DOHH2 (cell line): Measurements from ENCODE around the gene ZNF254.

Source experiments
- H3F3A ChIP-seq: fragments of 200-600 bp; sonication (generic), shearing (Covaris generic); 2 replicates; pipeline ENCODE4 v1.6.0; 2016; ENCODE audit warnings: antibody characterized with exemption, mild to moderate bottlenecking; ENCODE audit not compliant: control insufficient read depth, insufficient read depth
- H3K27ac ChIP-seq: fragments of 200-600 bp; sonication (generic); 2 replicates; pipeline ENCODE4 v1.5.1; 2014; ENCODE audit warnings: low read depth, mild to moderate bottlenecking, low read length, moderate library complexity
- H3K27me3 ChIP-seq: fragments of 200-600 bp; sonication (generic); 2 replicates; pipeline ENCODE4 v1.6.1; 2014; ENCODE audit warnings: mild to moderate bottlenecking, low read length, mixed read lengths; ENCODE audit not compliant: control insufficient read depth
- H3K36me3 ChIP-seq: fragments of 200-600 bp; sonication (generic); 2 replicates; pipeline ENCODE4 v1.6.1; 2014; ENCODE audit warnings: mild to moderate bottlenecking, low read length, moderate library complexity, mixed read lengths; ENCODE audit not compliant: control insufficient read depth
- H3K4me1 ChIP-seq: fragments of 200-600 bp; sonication (generic); 2 replicates; pipeline ENCODE4 v1.6.1; 2014; ENCODE audit warnings: mild to moderate bottlenecking, low read length, mixed read lengths; ENCODE audit not compliant: control insufficient read depth
- H3K4me2 ChIP-seq: fragments of 200-600 bp; sonication (generic); 2 replicates; pipeline ENCODE4 v1.6.0; 2014; ENCODE audit warnings: mild to moderate bottlenecking, low read length, moderate library complexity
- H3K4me3 ChIP-seq: fragments of 200-600 bp; sonication (generic); 2 replicates; pipeline ENCODE4 v1.5.1; 2014; ENCODE audit warnings: mild to moderate bottlenecking, low read length, mixed read lengths
- H3K79me2 ChIP-seq: fragments of 200-600 bp; sonication (generic); 2 replicates; pipeline ENCODE4 v1.6.1; 2014; ENCODE audit warnings: mild to moderate bottlenecking, low read length, mixed read lengths; ENCODE audit not compliant: control insufficient read depth
- H3K9me2 ChIP-seq: fragments of 200-600 bp; sonication (generic); replicated peaks from 2 replicates; pipeline ENCODE4 v1.6.1; 2014; ENCODE audit warnings: mild to moderate bottlenecking, low read length, mixed read lengths; ENCODE audit not compliant: control insufficient read depth
- H3K9me3 ChIP-seq: fragments of 200-600 bp; sonication (generic); 2 replicates; pipeline ENCODE4 v1.6.1; 2014; ENCODE audit warnings: antibody characterized with exemption, low read length, mixed read lengths; ENCODE audit not compliant: control insufficient read depth, insufficient read depth
- H4K20me1 ChIP-seq: fragments of 200-600 bp; sonication (generic); 2 replicates; pipeline ENCODE4 v1.6.0; 2014; ENCODE audit warnings: low read depth, mild to moderate bottlenecking, antibody characterized with exemption, low read length, moderate library complexity; ENCODE audit not compliant: control insufficient read depth, insufficient read depth
- EZH2phosphoT487 ChIP-seq: fragments of 200-600 bp; sonication (generic); IDR thresholded peaks from 2 replicates; pipeline ENCODE4 v1.6.1; 2017; ENCODE audit warnings: borderline replicate concordance, mild to moderate bottlenecking, antibody characterized with exemption, low read length, moderate library complexity, mixed read lengths
- TF ChIP-seq, protein P1 (sequence below): fragments of 200-600 bp; sonication (generic); IDR thresholded peaks from one replicate; pipeline ENCODE4 v1.5.1; 2014; ENCODE audit warnings: antibody characterized with exemption, mild to moderate bottlenecking, low read depth, low read length; ENCODE audit not compliant: poor library complexity, severe bottlenecking

ZNF254 gene

DNA sequence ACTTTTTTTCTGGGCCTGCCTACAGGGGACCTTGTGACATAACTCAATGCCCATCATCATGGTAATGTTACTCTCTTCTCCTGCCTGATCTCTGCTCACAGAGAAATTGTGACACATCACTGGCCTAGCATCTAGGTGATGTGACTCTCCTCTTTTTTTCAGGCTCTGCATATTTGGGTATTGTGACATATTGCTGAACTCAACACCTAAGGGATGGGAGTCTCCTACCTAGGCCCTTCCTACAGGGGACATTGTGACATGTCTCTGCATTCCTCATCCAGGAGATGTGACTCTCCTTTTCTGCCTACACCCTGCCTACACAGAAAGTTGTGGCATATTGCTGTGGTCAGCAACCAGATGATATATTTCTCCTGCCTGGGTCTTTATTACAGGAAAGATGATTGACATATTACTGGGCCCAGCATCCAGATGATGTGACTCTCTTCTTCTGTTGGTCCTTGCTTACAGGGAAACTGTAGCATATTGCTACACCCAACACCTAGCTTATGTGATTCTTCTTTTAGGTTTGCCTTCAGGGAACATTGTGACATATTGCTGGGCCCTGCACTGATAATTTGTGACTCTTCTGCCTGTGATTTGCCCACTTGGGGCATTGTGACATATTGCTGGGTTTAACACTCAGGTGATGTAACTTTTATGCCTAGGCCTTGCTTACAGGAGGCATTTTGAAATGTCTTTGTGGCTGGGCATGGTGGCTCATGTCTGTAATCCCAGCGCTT lies 21.0 kb upstream of the ZNF254 start:
- H3K9me2 ChIP-seq, result no peaks in the 10 kb centered on the region

DNA sequence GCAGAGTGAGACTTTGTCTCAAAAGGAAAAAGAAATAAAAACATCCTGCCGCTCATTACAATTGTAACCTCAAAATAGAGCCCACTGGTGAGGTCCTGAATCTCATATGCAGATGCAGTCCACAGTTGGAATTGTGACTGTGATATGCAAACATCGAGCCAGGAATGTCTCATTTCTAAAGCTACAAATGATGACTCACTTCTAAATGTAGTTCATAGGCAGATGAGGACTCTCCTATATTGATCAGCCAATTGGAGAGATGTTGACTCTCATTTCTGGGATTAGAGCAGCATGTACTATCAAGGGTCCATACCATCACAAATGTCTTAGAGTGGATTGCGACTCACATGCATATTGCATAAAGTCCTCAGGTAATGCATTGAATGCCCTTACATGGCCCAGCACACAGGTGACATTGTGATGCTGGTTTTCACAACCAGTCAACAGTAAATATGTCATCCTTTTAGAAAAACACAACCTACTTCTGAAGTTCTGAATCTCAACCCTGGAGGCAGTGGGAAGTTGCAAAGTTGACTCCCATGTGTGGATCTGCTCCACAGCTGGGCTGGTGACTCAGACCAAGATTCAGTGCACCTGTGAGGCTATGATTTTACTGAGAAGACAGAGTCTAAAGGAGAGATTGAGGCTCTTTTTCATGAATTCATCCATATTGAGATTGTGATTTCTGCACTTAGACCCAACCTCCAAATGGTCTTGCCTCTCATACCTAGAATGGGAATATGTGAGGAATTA lies 16.9 kb upstream of the ZNF254 start:
- no peaks in the 10 kb centered on the region for H3K27me3 ChIP-seq
- H3F3A ChIP-seq, result no peaks in the 10 kb centered on the region
- H3K4me3 ChIP-seq, result no peak overlapping the region
- no peaks in the 10 kb centered on the region for H4K20me1 ChIP-seq
- H3K4me1 ChIP-seq, result no peaks in the 10 kb centered on the region
- no peaks in the 10 kb centered on the region for H3K79me2 ChIP-seq
- TF ChIP-seq EZH2phosphoT487, result no peak
- TF ChIP-seq, protein P1, sequence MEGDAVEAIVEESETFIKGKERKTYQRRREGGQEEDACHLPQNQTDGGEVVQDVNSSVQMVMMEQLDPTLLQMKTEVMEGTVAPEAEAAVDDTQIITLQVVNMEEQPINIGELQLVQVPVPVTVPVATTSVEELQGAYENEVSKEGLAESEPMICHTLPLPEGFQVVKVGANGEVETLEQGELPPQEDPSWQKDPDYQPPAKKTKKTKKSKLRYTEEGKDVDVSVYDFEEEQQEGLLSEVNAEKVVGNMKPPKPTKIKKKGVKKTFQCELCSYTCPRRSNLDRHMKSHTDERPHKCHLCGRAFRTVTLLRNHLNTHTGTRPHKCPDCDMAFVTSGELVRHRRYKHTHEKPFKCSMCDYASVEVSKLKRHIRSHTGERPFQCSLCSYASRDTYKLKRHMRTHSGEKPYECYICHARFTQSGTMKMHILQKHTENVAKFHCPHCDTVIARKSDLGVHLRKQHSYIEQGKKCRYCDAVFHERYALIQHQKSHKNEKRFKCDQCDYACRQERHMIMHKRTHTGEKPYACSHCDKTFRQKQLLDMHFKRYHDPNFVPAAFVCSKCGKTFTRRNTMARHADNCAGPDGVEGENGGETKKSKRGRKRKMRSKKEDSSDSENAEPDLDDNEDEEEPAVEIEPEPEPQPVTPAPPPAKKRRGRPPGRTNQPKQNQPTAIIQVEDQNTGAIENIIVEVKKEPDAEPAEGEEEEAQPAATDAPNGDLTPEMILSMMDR, result no peak
- H3K4me2 ChIP-seq, result no peak overlapping the region
- H3K36me3 ChIP-seq, result no peaks in the 10 kb centered on the region; the same call in 1 of the 2 replicates
- no peaks in the 10 kb centered on the region; the same call in 1 of the 2 replicates for H3K9me2 ChIP-seq
- no peaks in the 10 kb centered on the region for H3K9me3 ChIP-seq
- H3K27ac ChIP-seq, result no peak overlapping the region

More for the DNA sequence above, 21.0 kb upstream of the ZNF254 start:
- Histone ChIP-seq H3F3A (no peaks in the 10 kb centered on the region), H4K20me1 (no peaks in the 10 kb centered on the region), H3K79me2 (no peaks in the 10 kb centered on the region), H3K27ac (no peak overlapping the region), H3K4me3 (no peak overlapping the region), H3K4me1 (no peaks in the 10 kb centered on the region), H3K4me2 (no peak overlapping the region), H3K27me3 (no peaks in the 10 kb centered on the region), H3K36me3 (no peaks in the 10 kb centered on the region), H3K9me3 (no peaks in the 10 kb centered on the region)
- TF ChIP-seq, protein P1, result no peak
- no peak for TF ChIP-seq EZH2phosphoT487

DNA sequence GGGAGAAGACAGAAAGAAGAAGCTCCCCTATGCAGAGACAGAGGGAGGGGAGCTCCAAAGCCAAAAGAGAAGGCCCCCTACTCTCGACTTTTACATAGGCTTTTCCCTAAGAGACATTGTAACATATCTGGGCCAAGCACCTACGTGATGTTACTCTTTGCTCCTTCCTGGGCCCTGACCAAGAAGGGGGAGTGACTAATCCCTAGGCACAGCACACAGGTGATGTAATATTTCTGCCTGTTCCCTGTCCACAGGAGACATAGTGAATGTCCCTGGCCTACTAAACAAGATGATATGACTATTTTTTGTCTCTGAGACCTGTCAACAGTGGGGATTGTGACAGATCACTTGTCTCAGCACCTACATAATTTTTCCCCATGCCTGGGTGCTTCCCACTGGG lies 15.9 kb upstream of the ZNF254 start:
- Histone ChIP-seq H3K4me3 (no peak overlapping the region), H3K36me3 (no peaks in the 10 kb centered on the region; the same call in 1 of the 2 replicates), H3K4me1 (no peaks in the 10 kb centered on the region), H3K9me2 (no peaks in the 10 kb centered on the region; the same call in 1 of the 2 replicates), H3K79me2 (no peaks in the 10 kb centered on the region), H3K9me3 (no peaks in the 10 kb centered on the region), H3K4me2 (no peak overlapping the region), H3K27ac (no peak overlapping the region), H4K20me1 (no peaks in the 10 kb centered on the region), H3F3A (no peaks in the 10 kb centered on the region), H3K27me3 (no peaks in the 10 kb centered on the region)
- TF ChIP-seq, protein P1, result no peak
- TF ChIP-seq EZH2phosphoT487, result no peak
